Measurements from ENCODE around the gene HLA-B. TPM values are rescaled to one million over a fixed set of nuclear protein-coding genes. Genes with fewer than 3 reads are reported as not detected.
"Not testable (repeated sequence)": the region's sequence is repeated elsewhere in the genome, so short reads cannot be mapped to it uniquely, and the experiment has no call there.

Gene HLA-B
- total RNA-seq (2014; rRNA removed; shearing (Covaris generic)), result 11.8 and 15.4 TPM in 2 replicates
- polyA plus RNA-seq (2015; cell fraction: cytosol; rRNA removed), result 16.9 and 17.2 TPM in 2 replicates
- 27.3 and 30.3 TPM in 2 replicates for polyA plus RNA-seq (2015; cell fraction: nucleus; rRNA removed)

GRCh38 chr6:31356946-31357466 is at the start of gene HLA-B:
TSS of gene HLA-B (minus strand) at chr6:31357179. CDS start at chr6:31357158, 21 bp downstream.
- DNase-seq (ENCODE audit: low read depth), result no peak

- DNase-seq (ENCODE audit: low read depth), result no peak
Measured at GRCh38 chr6:31405996-31406395, 49.0 kb upstream of the HLA-B start.

- DNase-seq (ENCODE audit: low read depth), result not testable (repeated sequence)
Measured at GRCh38 chr6:31404061-31404364, 47.0 kb upstream of the HLA-B start.

GRCh38 chr6:31403283-31404060 is 46.5 kb upstream of the HLA-B start, which contains the start of gene MICA:
TSS of gene MICA (plus strand) at chr6:31403595. CDS start at chr6:31403633, 38 bp downstream.
- peak; percentile 93 for DNase-seq (ENCODE audit: low read depth)

- DNase-seq (ENCODE audit: low read depth), result peak; percentile 20
Measured at GRCh38 chr6:31402324-31403282, 45.6 kb upstream of the HLA-B start.

- DNase-seq (ENCODE audit: low read depth), result peak; percentile 93
Measured at GRCh38 chr6:31401403-31401802, 44.4 kb upstream of the HLA-B start.

GRCh38 chr6:31400467-31401289 is 43.7 kb upstream of the HLA-B start:
- DNase-seq (ENCODE audit: low read depth), result peak; percentile 65

- peak; percentile 86 for DNase-seq (ENCODE audit: low read depth)
Measured at GRCh38 chr6:31399589-31400466, 42.8 kb upstream of the HLA-B start.

GRCh38 chr6:31397901-31398525 is 41.0 kb upstream of the HLA-B start:
- DNase-seq (ENCODE audit: low read depth), result no peak

GRCh38 chr6:31397153-31397499 is 40.1 kb upstream of the HLA-B start:
- not testable (repeated sequence) for DNase-seq (ENCODE audit: low read depth)

- peak; percentile 48 for DNase-seq (ENCODE audit: low read depth)
Measured at GRCh38 chr6:31396422-31397152, 39.6 kb upstream of the HLA-B start.

- no peak for DNase-seq (ENCODE audit: low read depth)
Measured at GRCh38 chr6:31395832-31396231, 38.9 kb upstream of the HLA-B start.

- DNase-seq (ENCODE audit: low read depth), result no peak
Measured at GRCh38 chr6:31394381-31394780, 37.4 kb upstream of the HLA-B start.

GRCh38 chr6:31393932-31394331 is 37.0 kb upstream of the HLA-B start:
- DNase-seq (ENCODE audit: low read depth), result no peak

- DNase-seq (ENCODE audit: low read depth), result not testable (repeated sequence)
Measured at GRCh38 chr6:31389802-31390132, 32.8 kb upstream of the HLA-B start.

GRCh38 chr6:31388916-31389801 is 32.2 kb upstream of the HLA-B start:
- not testable (repeated sequence) for DNase-seq (ENCODE audit: low read depth)

GRCh38 chr6:31386977-31387376 is 30.0 kb upstream of the HLA-B start:
- no peak for DNase-seq (ENCODE audit: low read depth)

- DNase-seq (ENCODE audit: low read depth), result no peak
Measured at GRCh38 chr6:31386099-31386498, 29.1 kb upstream of the HLA-B start.

Measured in HT1080 (cell line).